ENCODE results near the gene CACNA2D3. TPM values are rescaled to one million over a fixed set of nuclear protein-coding genes. Genes with fewer than 3 reads are reported as not detected.

Gene CACNA2D3
- total and polyA plus RNA-seq, 4 donors: 0.06 to 0.37 (median 0.08) TPM; not detected in 1

DNA sequence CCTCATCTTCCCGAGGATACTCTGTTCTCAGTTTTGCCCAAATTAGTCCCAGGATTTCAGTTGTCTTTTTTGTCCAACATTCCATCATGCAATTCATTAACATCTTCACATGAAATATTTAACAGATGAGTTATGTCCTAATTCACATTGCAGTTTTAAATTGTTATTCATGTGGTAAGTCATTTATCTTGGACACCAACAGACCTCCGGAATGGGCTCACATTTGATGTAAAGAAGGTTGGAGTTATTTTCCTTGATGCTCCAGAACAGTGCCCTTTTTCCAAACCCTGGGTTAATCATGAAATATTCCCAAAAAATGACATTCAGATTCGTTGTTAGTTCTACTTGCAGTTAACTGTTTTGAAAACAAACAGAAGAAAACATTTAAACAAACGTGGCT, 838.3 kb downstream of the CACNA2D3 start:
- Histone ChIP-seq H3K4me1 (ENCODE audit: control insufficient read depth in 4 of 4, insufficient read depth in 4 of 4, low read length in 3 of 4) (no peaks in the 10 kb centered on the region), H3K36me3 (ENCODE audit: control insufficient read depth in 4 of 4, insufficient read depth in 3 of 4, low read depth in 1 of 4, low read length in 3 of 4) (no peaks in the 10 kb centered on the region), H3K27ac (ENCODE audit: low read depth in 1 of 2, low read length in 2 of 2) (no peak overlapping the region), H3K9ac (ENCODE audit: low read depth in 1 of 2, low read length in 2 of 2) (no peak overlapping the region), H3K4me3 (ENCODE audit: low read depth in 1 of 3, low read length in 3 of 3) (no peak overlapping the region), H3K27me3 (ENCODE audit: control insufficient read depth in 4 of 4, insufficient read depth in 4 of 4, low read length in 3 of 4) (peaks cover 0 to 4% (median 0%) of the 10 kb centered on the region in 4 donors), H3K9me3 (ENCODE audit: control insufficient read depth in 4 of 4, low read length in 3 of 4) (no peaks in the 10 kb centered on the region)
- WGBS: 62% methylated on average over 4 of the region's 4 CpGs
- no peak for TF ChIP-seq FOXA1 (IDR thresholded peaks at IDR 0.05)
- no peak for TF ChIP-seq YY1 (IDR thresholded peaks at IDR 0.05)
- no peak for TF ChIP-seq RAD21 (IDR thresholded peaks at IDR 0.05)
- DNase-seq (ENCODE audit: low spot score): no peak

DNA sequence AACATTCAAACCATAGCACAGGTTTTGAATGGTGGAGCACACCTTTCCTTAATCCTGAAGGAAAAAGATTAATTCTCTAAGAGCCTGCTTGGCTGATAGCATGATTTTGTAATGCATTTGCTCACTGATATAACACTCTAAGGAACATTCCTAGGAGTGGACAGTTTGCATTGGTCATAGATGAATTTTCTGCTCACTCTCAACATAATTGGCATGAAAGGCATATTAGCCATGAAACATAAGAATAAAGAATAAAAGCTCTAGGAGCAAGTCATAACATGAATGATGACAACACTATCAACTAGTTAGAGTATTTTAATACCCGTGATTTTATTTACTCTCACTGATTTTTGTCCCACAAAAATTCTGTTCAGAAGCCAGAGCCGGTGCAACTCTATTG, 839.8 kb downstream of the CACNA2D3 start:
- WGBS: 77% methylated on average over 2 of the region's 2 CpGs
- DNase-seq (ENCODE audit: low spot score): no peak

More for the DNA sequence above, 839.8 kb downstream of the CACNA2D3 start:
- Histone ChIP-seq H3K9me3 (ENCODE audit: control insufficient read depth in 4 of 4, low read length in 3 of 4) (no peaks in the 10 kb centered on the region), H3K36me3 (ENCODE audit: control insufficient read depth in 4 of 4, insufficient read depth in 3 of 4, low read depth in 1 of 4, low read length in 3 of 4) (no peaks in the 10 kb centered on the region), H3K27me3 (ENCODE audit: control insufficient read depth in 4 of 4, insufficient read depth in 4 of 4, low read length in 3 of 4) (peaks cover 0 to 4% (median 0%) of the 10 kb centered on the region in 4 donors), H3K4me3 (ENCODE audit: low read depth in 1 of 3, low read length in 3 of 3) (no peak overlapping the region), H3K9ac (ENCODE audit: low read depth in 1 of 2, low read length in 2 of 2) (no peak overlapping the region), H3K27ac (ENCODE audit: low read depth in 1 of 2, low read length in 2 of 2) (no peak overlapping the region), H3K4me1 (ENCODE audit: control insufficient read depth in 4 of 4, insufficient read depth in 4 of 4, low read length in 3 of 4) (no peaks in the 10 kb centered on the region)
- TF ChIP-seq, protein P1, sequence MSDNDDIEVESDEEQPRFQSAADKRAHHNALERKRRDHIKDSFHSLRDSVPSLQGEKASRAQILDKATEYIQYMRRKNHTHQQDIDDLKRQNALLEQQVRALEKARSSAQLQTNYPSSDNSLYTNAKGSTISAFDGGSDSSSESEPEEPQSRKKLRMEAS (IDR thresholded peaks at IDR 0.05): no peak
- TF ChIP-seq, protein P2, sequence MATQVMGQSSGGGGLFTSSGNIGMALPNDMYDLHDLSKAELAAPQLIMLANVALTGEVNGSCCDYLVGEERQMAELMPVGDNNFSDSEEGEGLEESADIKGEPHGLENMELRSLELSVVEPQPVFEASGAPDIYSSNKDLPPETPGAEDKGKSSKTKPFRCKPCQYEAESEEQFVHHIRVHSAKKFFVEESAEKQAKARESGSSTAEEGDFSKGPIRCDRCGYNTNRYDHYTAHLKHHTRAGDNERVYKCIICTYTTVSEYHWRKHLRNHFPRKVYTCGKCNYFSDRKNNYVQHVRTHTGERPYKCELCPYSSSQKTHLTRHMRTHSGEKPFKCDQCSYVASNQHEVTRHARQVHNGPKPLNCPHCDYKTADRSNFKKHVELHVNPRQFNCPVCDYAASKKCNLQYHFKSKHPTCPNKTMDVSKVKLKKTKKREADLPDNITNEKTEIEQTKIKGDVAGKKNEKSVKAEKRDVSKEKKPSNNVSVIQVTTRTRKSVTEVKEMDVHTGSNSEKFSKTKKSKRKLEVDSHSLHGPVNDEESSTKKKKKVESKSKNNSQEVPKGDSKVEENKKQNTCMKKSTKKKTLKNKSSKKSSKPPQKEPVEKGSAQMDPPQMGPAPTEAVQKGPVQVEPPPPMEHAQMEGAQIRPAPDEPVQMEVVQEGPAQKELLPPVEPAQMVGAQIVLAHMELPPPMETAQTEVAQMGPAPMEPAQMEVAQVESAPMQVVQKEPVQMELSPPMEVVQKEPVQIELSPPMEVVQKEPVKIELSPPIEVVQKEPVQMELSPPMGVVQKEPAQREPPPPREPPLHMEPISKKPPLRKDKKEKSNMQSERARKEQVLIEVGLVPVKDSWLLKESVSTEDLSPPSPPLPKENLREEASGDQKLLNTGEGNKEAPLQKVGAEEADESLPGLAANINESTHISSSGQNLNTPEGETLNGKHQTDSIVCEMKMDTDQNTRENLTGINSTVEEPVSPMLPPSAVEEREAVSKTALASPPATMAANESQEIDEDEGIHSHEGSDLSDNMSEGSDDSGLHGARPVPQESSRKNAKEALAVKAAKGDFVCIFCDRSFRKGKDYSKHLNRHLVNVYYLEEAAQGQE (IDR thresholded peaks at IDR 0.05): no peak
- TF ChIP-seq GABPA (IDR thresholded peaks at IDR 0.05 in 1 of 2, conservative IDR thresholded peaks at IDR 0.05 in 1 of 2) (no peak), HNF4G (IDR thresholded peaks at IDR 0.05) (no peak), FOXA1 (IDR thresholded peaks at IDR 0.05) (no peak), YY1 (IDR thresholded peaks at IDR 0.05) (no peak), SP1 (IDR thresholded peaks at IDR 0.05) (no peak), NR2F2 (IDR thresholded peaks at IDR 0.05) (no peak), RAD21 (IDR thresholded peaks at IDR 0.05) (no peak), FOXA2 (IDR thresholded peaks at IDR 0.05) (no peak)
- TF ChIP-seq, protein P3, sequence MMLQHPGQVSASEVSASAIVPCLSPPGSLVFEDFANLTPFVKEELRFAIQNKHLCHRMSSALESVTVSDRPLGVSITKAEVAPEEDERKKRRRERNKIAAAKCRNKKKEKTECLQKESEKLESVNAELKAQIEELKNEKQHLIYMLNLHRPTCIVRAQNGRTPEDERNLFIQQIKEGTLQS (IDR thresholded peaks at IDR 0.05): no peak
- TF ChIP-seq, protein P4, sequence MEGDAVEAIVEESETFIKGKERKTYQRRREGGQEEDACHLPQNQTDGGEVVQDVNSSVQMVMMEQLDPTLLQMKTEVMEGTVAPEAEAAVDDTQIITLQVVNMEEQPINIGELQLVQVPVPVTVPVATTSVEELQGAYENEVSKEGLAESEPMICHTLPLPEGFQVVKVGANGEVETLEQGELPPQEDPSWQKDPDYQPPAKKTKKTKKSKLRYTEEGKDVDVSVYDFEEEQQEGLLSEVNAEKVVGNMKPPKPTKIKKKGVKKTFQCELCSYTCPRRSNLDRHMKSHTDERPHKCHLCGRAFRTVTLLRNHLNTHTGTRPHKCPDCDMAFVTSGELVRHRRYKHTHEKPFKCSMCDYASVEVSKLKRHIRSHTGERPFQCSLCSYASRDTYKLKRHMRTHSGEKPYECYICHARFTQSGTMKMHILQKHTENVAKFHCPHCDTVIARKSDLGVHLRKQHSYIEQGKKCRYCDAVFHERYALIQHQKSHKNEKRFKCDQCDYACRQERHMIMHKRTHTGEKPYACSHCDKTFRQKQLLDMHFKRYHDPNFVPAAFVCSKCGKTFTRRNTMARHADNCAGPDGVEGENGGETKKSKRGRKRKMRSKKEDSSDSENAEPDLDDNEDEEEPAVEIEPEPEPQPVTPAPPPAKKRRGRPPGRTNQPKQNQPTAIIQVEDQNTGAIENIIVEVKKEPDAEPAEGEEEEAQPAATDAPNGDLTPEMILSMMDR (IDR thresholded peaks at IDR 0.05; ENCODE audit: low read depth, low read length, missing input control): no peak
